Measurements from ENCODE around the gene PCDH12. TPM values are rescaled to one million over a fixed set of nuclear protein-coding genes. Genes with fewer than 3 reads are reported as not detected.

Gene PCDH12
- total and polyA plus RNA-seq, 9 donors = 0.61 to 11.1 (median 2.1) TPM

DNA sequence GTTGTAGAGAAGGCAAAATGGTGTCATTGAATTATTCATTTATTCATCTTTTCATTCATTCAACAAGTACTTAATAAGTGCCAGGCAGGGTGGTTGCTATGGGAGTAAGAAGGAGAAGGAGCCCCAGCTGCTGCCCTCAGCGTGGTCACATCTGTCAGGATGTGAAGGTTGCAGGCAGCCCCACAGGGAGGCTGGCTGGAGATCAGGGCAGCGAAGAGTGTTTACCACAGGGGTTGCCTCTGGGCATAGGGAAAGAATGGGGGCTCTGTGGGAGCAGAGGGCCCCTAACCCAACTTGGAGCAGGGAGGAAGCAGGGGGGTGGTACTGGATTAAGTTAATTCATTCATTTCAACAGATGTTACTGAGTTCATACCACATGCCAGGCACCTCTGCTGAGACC, 6.0 kb downstream of the PCDH12 start:
- H3K4me1 ChIP-seq (ENCODE audit: insufficient read depth) = no peaks in the 10 kb centered on the region
- intact Hi-C loops (cut with DNase I) = loop anchor here in 1 of 4 donors (10.0 kb wide), 1 partner anchor 67 kb away; no protein-coding TSS in a partner anchor
- H3K4me3 ChIP-seq = no peak overlapping the region
- no peak overlapping the region for H3K27ac ChIP-seq
- no peaks in the 10 kb centered on the region for H3K36me3 ChIP-seq
- no peaks in the 10 kb centered on the region for H3K9me3 ChIP-seq
- no peak for DNase-seq
- WGBS, 3 donors = 78 to 84% (median 80%) methylated on average over 2 of the region's 2 CpGs
- TF ChIP-seq EP300 (IDR thresholded peaks at IDR 0.05) = no peak
- TF ChIP-seq POLR2A (IDR thresholded peaks at IDR 0.05) = no peak
- TF ChIP-seq CTCF (IDR thresholded peaks at IDR 0.05) = no peak
- no peaks in the 10 kb centered on the region for H3K27me3 ChIP-seq

DNA sequence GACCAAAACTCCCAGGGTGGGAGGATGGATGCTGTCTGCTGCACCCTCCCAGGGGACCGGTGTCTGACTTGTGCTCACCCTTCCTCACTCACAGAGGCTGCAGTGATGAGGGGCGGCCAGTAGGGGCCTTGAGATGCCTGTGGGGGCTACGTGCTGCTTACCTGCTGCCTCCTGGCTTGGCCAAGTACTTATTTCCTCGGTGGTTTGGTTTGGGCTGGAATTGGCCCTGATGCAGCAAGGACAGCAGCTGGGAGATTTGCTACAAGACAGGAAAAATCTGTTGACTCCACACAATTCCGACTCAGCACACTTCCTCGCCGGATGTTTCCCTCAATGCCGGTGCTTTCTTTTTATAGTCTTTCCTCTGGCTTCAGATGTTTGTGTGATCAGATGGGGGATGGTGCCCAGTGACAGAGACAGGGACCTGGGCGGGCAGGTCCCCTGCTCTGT, 6.6 kb downstream of the PCDH12 start:
- H3K36me3 ChIP-seq = no peaks in the 10 kb centered on the region
- H3K4me3 ChIP-seq = no peak overlapping the region
- no peaks in the 10 kb centered on the region for H3K4me1 ChIP-seq (ENCODE audit: insufficient read depth)
- DNase-seq = no peak
- no peaks in the 10 kb centered on the region for H3K9me3 ChIP-seq
- no peaks in the 10 kb centered on the region for H3K27me3 ChIP-seq
- TF ChIP-seq POLR2A (IDR thresholded peaks at IDR 0.05) = no peak
- no peak for TF ChIP-seq CTCF (IDR thresholded peaks at IDR 0.05)
- no peak for TF ChIP-seq EP300 (IDR thresholded peaks at IDR 0.05)
- no peak overlapping the region for H3K27ac ChIP-seq
- intact Hi-C loops (cut with DNase I) = loop anchor here in 1 of 4 donors (10.0 kb wide), 1 partner anchor 67 kb away; no protein-coding TSS in a partner anchor
- 5 to 27% (median 8%) methylated on average over 9 of the region's 9 CpGs for WGBS, 3 donors

- intact Hi-C loops (cut with DNase I) = loop anchor here in 1 of 4 donors (10.0 kb wide), 1 partner anchor 66 kb away; no protein-coding TSS in a partner anchor
- TF ChIP-seq POLR2A (IDR thresholded peaks at IDR 0.05) (no peak), CTCF (IDR thresholded peaks at IDR 0.05) (no peak), EP300 (IDR thresholded peaks at IDR 0.05) (no peak)
- Histone ChIP-seq H3K4me3 (no peak overlapping the region), H3K4me1 (ENCODE audit: insufficient read depth) (no peaks in the 10 kb centered on the region), H3K9me3 (no peaks in the 10 kb centered on the region), H3K27me3 (no peaks in the 10 kb centered on the region), H3K36me3 (no peaks in the 10 kb centered on the region), H3K27ac (no peak overlapping the region)
- no peak for DNase-seq
- WGBS, 3 donors = 93 to 95% (median 94%) methylated on average over 3 of the region's 3 CpGs
These were observed 7.6 kb downstream of the PCDH12 start for GRCh38 chr5:141950207-141951005.

DNA sequence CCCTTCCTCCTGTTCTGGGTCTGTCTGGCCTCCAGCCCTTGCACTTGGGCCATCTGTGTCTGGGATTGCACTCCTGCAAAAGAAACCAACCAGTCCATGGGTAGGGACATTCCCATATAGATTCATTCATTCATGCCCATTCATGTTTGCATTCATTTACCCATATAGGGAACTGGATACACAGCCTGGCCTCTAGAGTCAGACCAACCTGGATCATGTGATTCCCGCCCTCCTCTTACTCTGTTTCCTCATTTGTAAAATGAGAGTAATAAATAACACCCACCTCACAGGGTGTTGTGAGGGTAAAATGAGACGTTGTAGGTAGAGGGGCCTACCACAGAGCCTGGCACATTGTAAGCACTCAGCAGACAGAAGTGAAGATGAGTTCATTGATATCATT, 8.5 kb downstream of the PCDH12 start:
- Histone ChIP-seq H3K27me3 (no peaks in the 10 kb centered on the region), H3K36me3 (no peaks in the 10 kb centered on the region), H3K27ac (no peak overlapping the region), H3K9me3 (no peaks in the 10 kb centered on the region), H3K4me1 (ENCODE audit: insufficient read depth) (no peaks in the 10 kb centered on the region), H3K4me3 (no peak overlapping the region)
- intact Hi-C loops (cut with DNase I) = no loop called here
- TF ChIP-seq EP300 (IDR thresholded peaks at IDR 0.05) = no peak
- TF ChIP-seq CTCF (IDR thresholded peaks at IDR 0.05) = no peak
- no peak for TF ChIP-seq POLR2A (IDR thresholded peaks at IDR 0.05)
- WGBS, 3 donors = 79 to 94% (median 85%) methylated on average over 2 of the region's 2 CpGs
- no peak for DNase-seq
